ENCODE measurements around the gene XRCC4.
"Not testable (repeated sequence)": the region's sequence is repeated elsewhere in the genome, so short reads cannot be mapped to it uniquely, and the experiment has no call there.

XRCC4 gene

GRCh38 chr5:83076742-83077661 lies at the start of gene XRCC4, which contains the start of gene TMEM167A:
Gene XRCC4 (plus strand): TSS chr5:83077547. CDS start chr5:83104920, 27,373 bp downstream.
Gene TMEM167A (minus strand): TSS chr5:83077394. CDS start chr5:83077323, 71 bp downstream.
- DNase-seq (ENCODE audit: low read depth, low spot score), result peak; percentile 98

GRCh38 chr5:83029912-83030311 lies 47.4 kb upstream of the XRCC4 start:
- DNase-seq (ENCODE audit: low read depth, low spot score), result no peak

GRCh38 chr5:83031381-83031780 lies 46.0 kb upstream of the XRCC4 start:
- DNase-seq (ENCODE audit: low read depth, low spot score), result no peak

- no peak for DNase-seq (ENCODE audit: low read depth, low spot score)
Observed at GRCh38 chr5:83034036-83034435, 43.3 kb upstream of the XRCC4 start.

- DNase-seq (ENCODE audit: low read depth, low spot score), result no peak
Observed at GRCh38 chr5:83034528-83035207, 42.7 kb upstream of the XRCC4 start.

- DNase-seq (ENCODE audit: low read depth, low spot score), result no peak
Observed at GRCh38 chr5:83035373-83036100, 41.8 kb upstream of the XRCC4 start.

- DNase-seq (ENCODE audit: low read depth, low spot score), result no peak
Observed at GRCh38 chr5:83036991-83037575, 40.3 kb upstream of the XRCC4 start.

GRCh38 chr5:83038924-83039323 lies 38.4 kb upstream of the XRCC4 start:
- DNase-seq (ENCODE audit: low read depth, low spot score), result no peak

- DNase-seq (ENCODE audit: low read depth, low spot score), result no peak
Observed at GRCh38 chr5:83042507-83042906, 34.8 kb upstream of the XRCC4 start.

GRCh38 chr5:83044926-83045325 lies 32.4 kb upstream of the XRCC4 start:
- DNase-seq (ENCODE audit: low read depth, low spot score), result no peak

- DNase-seq (ENCODE audit: low read depth, low spot score), result no peak
Observed at GRCh38 chr5:83048277-83048676, 29.1 kb upstream of the XRCC4 start.

- no peak for DNase-seq (ENCODE audit: low read depth, low spot score)
Observed at GRCh38 chr5:83048811-83049210, 28.5 kb upstream of the XRCC4 start.

- DNase-seq (ENCODE audit: low read depth, low spot score), result no peak
Observed at GRCh38 chr5:83049370-83049885, 27.9 kb upstream of the XRCC4 start.

- DNase-seq (ENCODE audit: low read depth, low spot score), result no peak
Observed at GRCh38 chr5:83050723-83051340, 26.5 kb upstream of the XRCC4 start.

- DNase-seq (ENCODE audit: low read depth, low spot score), result no peak
Observed at GRCh38 chr5:83055166-83055565, 22.2 kb upstream of the XRCC4 start.

- DNase-seq (ENCODE audit: low read depth, low spot score), result no peak
Observed at GRCh38 chr5:83058726-83059125, 18.6 kb upstream of the XRCC4 start.

GRCh38 chr5:83059341-83059740 lies 18.0 kb upstream of the XRCC4 start:
- no peak for DNase-seq (ENCODE audit: low read depth, low spot score)

- peak; percentile 15 for DNase-seq (ENCODE audit: low read depth, low spot score)
Observed at GRCh38 chr5:83066548-83067110, 10.7 kb upstream of the XRCC4 start.

GRCh38 chr5:83067377-83067776 lies 10.0 kb upstream of the XRCC4 start:
- DNase-seq (ENCODE audit: low read depth, low spot score), result not testable (repeated sequence)

- DNase-seq (ENCODE audit: low read depth, low spot score), result no peak
Observed at GRCh38 chr5:83069096-83069799, 8.1 kb upstream of the XRCC4 start.

Data from ELF-1 (cell line).